Upper lobe of left lung (tissue), 4 donors: Measurements from ENCODE around the gene CNOT10.

Experiments
- EP300 ChIP-seq, 4 donors: sonication (generic); formaldehyde crosslinking; IDR thresholded peaks; one replicate each; pipeline ENCODE4 v1.5.1; 2017; ENCODE audit warnings: antibody characterized with exemption in 4 of 4, control low read depth in 2 of 4
- TF ChIP-seq, protein P1 (sequence below), 6 experiments: fragments of 450-650 bp in 4 of 6; fragments of 200-600 bp in 2 of 6; sonication (generic) in 2 of 6; IDR thresholded peaks; one replicate each; pipeline ENCODE4 v1.5.1; 2016 to 2019; ENCODE audit warnings: antibody characterized with exemption in 6 of 6

DNA sequence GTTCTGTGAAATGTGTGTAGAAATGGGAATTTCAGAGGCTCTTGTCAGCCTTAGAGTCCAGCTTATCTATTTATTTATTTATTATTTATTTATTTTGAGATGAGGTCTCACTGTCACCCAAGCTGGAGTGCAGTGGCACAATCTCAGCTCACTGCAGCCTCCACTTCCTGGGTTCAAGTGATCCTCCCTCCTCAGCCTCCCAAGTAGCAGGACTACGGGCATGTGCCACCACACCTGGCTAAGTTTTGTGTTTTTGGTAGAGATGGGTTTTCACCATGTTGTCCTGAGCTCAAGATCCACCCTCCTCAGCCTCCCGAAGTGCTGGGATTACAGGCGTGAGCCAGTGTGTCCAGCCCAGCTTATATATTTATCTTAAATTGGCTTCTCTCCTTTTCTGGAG is 11.5 kb downstream of the CNOT10 start:
- TF ChIP-seq EP300 (IDR thresholded peaks at IDR 0.05), result no peak
- TF ChIP-seq, protein P1, sequence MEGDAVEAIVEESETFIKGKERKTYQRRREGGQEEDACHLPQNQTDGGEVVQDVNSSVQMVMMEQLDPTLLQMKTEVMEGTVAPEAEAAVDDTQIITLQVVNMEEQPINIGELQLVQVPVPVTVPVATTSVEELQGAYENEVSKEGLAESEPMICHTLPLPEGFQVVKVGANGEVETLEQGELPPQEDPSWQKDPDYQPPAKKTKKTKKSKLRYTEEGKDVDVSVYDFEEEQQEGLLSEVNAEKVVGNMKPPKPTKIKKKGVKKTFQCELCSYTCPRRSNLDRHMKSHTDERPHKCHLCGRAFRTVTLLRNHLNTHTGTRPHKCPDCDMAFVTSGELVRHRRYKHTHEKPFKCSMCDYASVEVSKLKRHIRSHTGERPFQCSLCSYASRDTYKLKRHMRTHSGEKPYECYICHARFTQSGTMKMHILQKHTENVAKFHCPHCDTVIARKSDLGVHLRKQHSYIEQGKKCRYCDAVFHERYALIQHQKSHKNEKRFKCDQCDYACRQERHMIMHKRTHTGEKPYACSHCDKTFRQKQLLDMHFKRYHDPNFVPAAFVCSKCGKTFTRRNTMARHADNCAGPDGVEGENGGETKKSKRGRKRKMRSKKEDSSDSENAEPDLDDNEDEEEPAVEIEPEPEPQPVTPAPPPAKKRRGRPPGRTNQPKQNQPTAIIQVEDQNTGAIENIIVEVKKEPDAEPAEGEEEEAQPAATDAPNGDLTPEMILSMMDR (IDR thresholded peaks at IDR 0.05), result no peak
